ENCODE data around the gene PLG.
"Not testable (repeated sequence)": the region's sequence is repeated elsewhere in the genome, so short reads cannot be mapped to it uniquely, and the experiment has no call there.

PLG gene

GRCh38 chr6:160750276-160750689 lies 48.2 kb downstream of the PLG start:
- Mint-ChIP-seq H3K27ac (no peak overlapping the region), H3K4me1 (no peaks in the 10 kb centered on the region), H3K4me3 (no peak overlapping the region), H3K9me3 (no peaks in the 10 kb centered on the region), H3K36me3 (no peaks in the 10 kb centered on the region), H3K27me3 (peaks cover 17% of the 10 kb centered on the region)

- not testable (repeated sequence) for H3K4me1 Mint-ChIP-seq, H3K36me3 Mint-ChIP-seq, H3K27ac Mint-ChIP-seq, H3K9me3 Mint-ChIP-seq, H3K4me3 Mint-ChIP-seq
- H3K27me3 Mint-ChIP-seq: peaks cover 26% of the 10 kb centered on the region
Measured at GRCh38 chr6:160753211-160753610, 51.2 kb downstream of the PLG start.

- Mint-ChIP-seq H3K27ac (no peak overlapping the region), H3K36me3 (no peaks in the 10 kb centered on the region), H3K9me3 (peaks cover 8% of the 10 kb centered on the region), H3K27me3 (peaks cover 29% of the 10 kb centered on the region), H3K4me1 (no peaks in the 10 kb centered on the region), H3K4me3 (no peak overlapping the region)
Measured at GRCh38 chr6:160755165-160755564, 53.1 kb downstream of the PLG start.

GRCh38 chr6:160756021-160756420 lies 54.0 kb downstream of the PLG start:
- H3K36me3 Mint-ChIP-seq: no peaks in the 10 kb centered on the region
- no peaks in the 10 kb centered on the region for H3K4me1 Mint-ChIP-seq
- H3K27me3 Mint-ChIP-seq: peaks cover 29% of the 10 kb centered on the region
- H3K27ac Mint-ChIP-seq: no peak overlapping the region
- peaks cover 8% of the 10 kb centered on the region for H3K9me3 Mint-ChIP-seq
- no peak overlapping the region for H3K4me3 Mint-ChIP-seq

GRCh38 chr6:160756871-160757270 lies 54.8 kb downstream of the PLG start:
- Mint-ChIP-seq H3K27me3 (peaks cover 29% of the 10 kb centered on the region), H3K4me3 (no peak overlapping the region), H3K9me3 (peaks cover 8% of the 10 kb centered on the region), H3K27ac (no peak overlapping the region), H3K4me1 (no peaks in the 10 kb centered on the region), H3K36me3 (no peaks in the 10 kb centered on the region)

GRCh38 chr6:160764847-160765246 lies 62.8 kb downstream of the PLG start:
- H3K9me3 Mint-ChIP-seq: no peaks in the 10 kb centered on the region
- H3K4me1 Mint-ChIP-seq: peaks cover 6% of the 10 kb centered on the region
- H3K27me3 Mint-ChIP-seq: peaks cover 25% of the 10 kb centered on the region
- H3K4me3 Mint-ChIP-seq: no peak overlapping the region
- H3K27ac Mint-ChIP-seq: no peak overlapping the region
- no peaks in the 10 kb centered on the region for H3K36me3 Mint-ChIP-seq

- Mint-ChIP-seq H3K27ac (no peak overlapping the region), H3K4me1 (peaks cover 6% of the 10 kb centered on the region), H3K4me3 (no peak overlapping the region), H3K36me3 (no peaks in the 10 kb centered on the region), H3K27me3 (peaks cover 26% of the 10 kb centered on the region), H3K9me3 (no peaks in the 10 kb centered on the region)
Measured at GRCh38 chr6:160765412-160765811, 63.4 kb downstream of the PLG start.

GRCh38 chr6:160766657-160766988 lies 64.6 kb downstream of the PLG start:
- Mint-ChIP-seq H3K27ac (no peak overlapping the region), H3K4me1 (peaks cover 6% of the 10 kb centered on the region), H3K4me3 (no peak overlapping the region), H3K9me3 (no peaks in the 10 kb centered on the region), H3K36me3 (no peaks in the 10 kb centered on the region), H3K27me3 (peaks cover 26% of the 10 kb centered on the region)

- Mint-ChIP-seq H3K27ac (no peak overlapping the region), H3K4me3 (peak overlapping the region; percentile 65), H3K27me3 (peaks cover 26% of the 10 kb centered on the region), H3K9me3 (no peaks in the 10 kb centered on the region), H3K36me3 (no peaks in the 10 kb centered on the region), H3K4me1 (peaks cover 6% of the 10 kb centered on the region)
Measured at GRCh38 chr6:160766989-160767646, 65.1 kb downstream of the PLG start.

GRCh38 chr6:160767647-160768019 lies 65.6 kb downstream of the PLG start:
- Mint-ChIP-seq H3K4me1 (peaks cover 6% of the 10 kb centered on the region), H3K36me3 (no peaks in the 10 kb centered on the region), H3K27me3 (peaks cover 26% of the 10 kb centered on the region)

GRCh38 chr6:160768101-160768500 lies 66.1 kb downstream of the PLG start:
- H3K4me1 Mint-ChIP-seq: peaks cover 6% of the 10 kb centered on the region
- H3K27me3 Mint-ChIP-seq: peaks cover 26% of the 10 kb centered on the region
- H3K36me3 Mint-ChIP-seq: no peaks in the 10 kb centered on the region
- H3K27ac Mint-ChIP-seq: no peak overlapping the region
- H3K9me3 Mint-ChIP-seq: no peaks in the 10 kb centered on the region
- H3K4me3 Mint-ChIP-seq: no peak overlapping the region

More at GRCh38 chr6:160767647-160768019, 65.6 kb downstream of the PLG start:
- Mint-ChIP-seq H3K27ac (no peak overlapping the region), H3K9me3 (no peaks in the 10 kb centered on the region), H3K4me3 (peak overlapping the region; percentile 65)

- H3K4me1 Mint-ChIP-seq: no peaks in the 10 kb centered on the region
- H3K27me3 Mint-ChIP-seq: peaks cover 6% of the 10 kb centered on the region
- no peaks in the 10 kb centered on the region for H3K36me3 Mint-ChIP-seq
- no peaks in the 10 kb centered on the region for H3K9me3 Mint-ChIP-seq
- no peak overlapping the region for H3K4me3 Mint-ChIP-seq
- H3K27ac Mint-ChIP-seq: no peak overlapping the region
Measured at GRCh38 chr6:160774399-160774798, 72.4 kb downstream of the PLG start.

GRCh38 chr6:160775792-160776580 lies 73.9 kb downstream of the PLG start:
- Mint-ChIP-seq H3K27ac (no peak overlapping the region), H3K36me3 (no peaks in the 10 kb centered on the region), H3K4me3 (no peak overlapping the region), H3K27me3 (peaks cover 2% of the 10 kb centered on the region), H3K4me1 (no peaks in the 10 kb centered on the region), H3K9me3 (no peaks in the 10 kb centered on the region)

GRCh38 chr6:160779095-160779494 lies 77.1 kb downstream of the PLG start:
- not testable (repeated sequence) for H3K4me1 Mint-ChIP-seq, H3K27ac Mint-ChIP-seq, H3K27me3 Mint-ChIP-seq, H3K4me3 Mint-ChIP-seq, H3K36me3 Mint-ChIP-seq, H3K9me3 Mint-ChIP-seq

- not testable (repeated sequence) for H3K36me3 Mint-ChIP-seq, H3K4me3 Mint-ChIP-seq, H3K27ac Mint-ChIP-seq, H3K27me3 Mint-ChIP-seq, H3K9me3 Mint-ChIP-seq, H3K4me1 Mint-ChIP-seq
Measured at GRCh38 chr6:160780656-160781055, 78.6 kb downstream of the PLG start.

- H3K36me3 Mint-ChIP-seq: no peaks in the 10 kb centered on the region
- H3K4me3 Mint-ChIP-seq: no peak overlapping the region
- H3K9me3 Mint-ChIP-seq: no peaks in the 10 kb centered on the region
- peaks cover 2% of the 10 kb centered on the region for H3K27me3 Mint-ChIP-seq
- no peak overlapping the region for H3K27ac Mint-ChIP-seq
- H3K4me1 Mint-ChIP-seq: no peaks in the 10 kb centered on the region
Measured at GRCh38 chr6:160781298-160781697, 79.3 kb downstream of the PLG start.

GRCh38 chr6:160782228-160782627 lies 80.2 kb downstream of the PLG start:
- Mint-ChIP-seq H3K27me3 (peaks cover 3% of the 10 kb centered on the region), H3K9me3 (no peaks in the 10 kb centered on the region), H3K36me3 (no peaks in the 10 kb centered on the region), H3K27ac (no peak overlapping the region), H3K4me3 (no peak overlapping the region), H3K4me1 (no peaks in the 10 kb centered on the region)

All from activated naive CD4-positive, alpha-beta T cell treated with anti-CD3 and anti-CD28 coated beads, Interleukin-2, amount 50 U/mL, for 24 hours (primary cell).